G401 (cell line): ENCODE measurements around the gene OSBP2. TPM values are rescaled to one million over a fixed set of nuclear protein-coding genes. Genes with fewer than 3 reads are reported as not detected.

Experiments used
- DNase-seq: peaks from one replicate; pipeline ENCODE4 v3.0.0-alpha.2; 2015; ENCODE audit warnings: low spot score
- in situ Hi-C: cut with HindIII; loops from 2 replicates; pipeline ENCODE4 v1.10.0; 2016; ENCODE audit warnings: low sequenced_read_pairs, mixed read lengths
- total RNA-seq: library from RNA; depleted of rRNA; stranded (reverse); fragments of >200 nt; shearing (Covaris generic); gene quantifications from 2 replicates; pipeline ENCODE4 v1.2.3, GENCODE V29; 2014

The OSBP2 gene
- total RNA-seq, 1 experiment from 2014 or later = 4.4 TPM

DNA sequence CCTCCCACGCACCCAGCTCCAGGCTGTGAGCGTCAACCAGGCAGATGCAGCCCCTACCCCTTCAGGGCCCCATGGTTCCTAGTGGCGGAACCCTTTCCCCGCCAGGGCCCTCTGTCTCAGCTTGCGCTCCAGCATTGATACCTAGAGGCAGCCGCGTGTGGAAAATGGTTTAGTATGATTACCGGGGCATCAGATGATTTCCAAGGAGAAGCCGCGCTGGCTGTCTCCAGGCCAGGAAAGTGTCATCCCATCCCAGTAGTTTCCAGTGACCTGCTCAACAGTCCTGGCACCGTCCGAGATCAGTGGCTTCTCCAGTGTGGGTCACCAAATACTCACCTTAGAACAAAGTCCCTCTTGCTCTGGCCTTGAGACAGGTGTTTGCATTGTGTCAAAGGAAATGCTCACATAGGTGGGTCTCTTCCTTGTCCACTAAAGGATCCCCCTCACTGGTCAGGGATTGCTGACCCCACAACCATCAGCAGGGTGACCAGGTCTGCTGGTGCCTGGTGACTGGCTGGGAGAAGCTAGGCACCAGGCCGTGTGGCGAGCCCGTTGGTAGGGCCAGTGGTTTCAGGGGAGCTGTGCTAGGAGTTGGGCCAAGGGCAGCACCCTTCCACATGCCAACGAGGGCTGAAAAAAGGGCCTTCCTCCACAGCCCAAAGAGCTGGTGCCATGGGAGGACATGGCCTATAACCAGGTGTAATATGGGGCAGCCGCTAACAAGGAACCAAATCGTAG lies 164.5 kb downstream of the OSBP2 start:
- no peak for DNase-seq
- in situ Hi-C loops = no loop called here

DNA sequence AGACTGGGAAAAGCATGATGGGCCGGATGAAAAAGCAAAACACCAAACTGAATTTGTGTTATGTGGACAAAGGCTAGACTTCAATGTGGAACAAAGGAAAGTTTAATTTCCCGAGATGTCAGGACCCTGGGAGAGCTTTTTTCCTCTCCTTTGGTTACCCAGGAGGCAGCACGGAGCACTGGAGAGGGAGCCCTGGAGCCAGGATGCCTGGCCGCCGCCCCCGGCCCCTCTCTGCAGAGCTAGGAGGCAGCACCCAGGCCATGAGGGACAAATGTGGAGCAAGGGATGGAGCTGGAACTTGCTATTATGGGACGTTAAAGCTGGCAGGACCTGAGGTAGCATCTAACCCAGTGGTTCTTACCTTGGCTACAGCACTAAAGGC lies 165.0 kb downstream of the OSBP2 start:
- DNase-seq = no peak
- in situ Hi-C loops = no loop called here

GRCh38 chr22:30860176-30861105 lies 165.8 kb downstream of the OSBP2 start:
- in situ Hi-C loops = no loop called here
- no peak for DNase-seq

- in situ Hi-C loops = no loop called here
- no peak for DNase-seq
Observed at GRCh38 chr22:30861131-30861530, 166.5 kb downstream of the OSBP2 start.

- in situ Hi-C loops = no loop called here
- DNase-seq = no peak
Observed at GRCh38 chr22:30861688-30862552, 167.2 kb downstream of the OSBP2 start.

- in situ Hi-C loops = no loop called here
- DNase-seq = no peak
Observed at GRCh38 chr22:30863081-30863833, 168.6 kb downstream of the OSBP2 start.

DNA sequence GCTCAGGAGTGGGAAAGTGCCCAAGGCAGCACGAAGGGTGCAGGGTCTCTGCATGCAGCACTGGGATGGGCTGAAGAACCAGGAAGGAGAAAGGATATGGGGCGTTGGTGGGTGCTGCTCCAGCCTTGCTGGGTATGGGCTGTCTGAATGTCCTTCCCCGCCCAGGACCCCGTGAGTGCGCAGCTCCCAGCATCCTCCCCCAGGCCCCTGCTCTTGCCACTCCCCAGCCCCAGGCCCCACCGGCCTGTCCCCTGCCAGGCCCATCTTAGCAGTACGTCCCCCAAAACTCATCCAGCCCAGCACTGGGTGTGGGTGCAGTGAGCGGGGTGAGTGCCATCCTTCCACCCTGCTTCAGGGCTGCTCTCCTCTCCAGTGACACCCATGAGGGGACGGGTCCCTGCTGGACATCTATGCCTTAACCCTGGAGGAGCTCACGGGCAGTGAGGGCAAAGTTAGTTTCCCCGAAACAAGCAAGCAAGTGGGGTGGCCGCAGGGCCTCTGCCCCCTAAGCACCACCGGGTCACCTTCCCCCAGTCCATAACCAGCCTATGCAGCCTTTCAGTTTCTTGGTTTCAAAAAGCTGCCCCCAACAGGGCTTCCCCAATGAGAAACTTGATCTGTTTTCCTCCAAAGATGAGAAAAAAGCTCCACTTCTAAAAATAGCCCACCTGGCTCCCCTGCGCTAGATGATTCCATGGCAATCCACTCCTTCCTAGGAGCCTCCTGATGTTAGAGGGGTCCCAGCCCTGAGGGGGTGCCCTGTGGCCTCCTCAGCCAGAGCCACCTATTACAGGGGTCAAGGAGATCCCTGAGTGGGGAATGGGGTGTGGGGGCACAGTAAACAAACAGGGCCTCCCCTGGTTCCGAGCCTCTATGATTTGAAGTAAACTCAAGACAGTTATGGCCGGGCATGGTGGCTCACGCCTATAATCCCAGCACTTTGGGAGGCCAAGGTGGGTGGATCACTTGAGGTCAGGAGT lies 170.1 kb downstream of the OSBP2 start:
- no peak for DNase-seq
- in situ Hi-C loops = no loop called here

GRCh38 chr22:30865656-30866055 lies 171.0 kb downstream of the OSBP2 start:
- in situ Hi-C loops = no loop called here
- no peak for DNase-seq

DNA sequence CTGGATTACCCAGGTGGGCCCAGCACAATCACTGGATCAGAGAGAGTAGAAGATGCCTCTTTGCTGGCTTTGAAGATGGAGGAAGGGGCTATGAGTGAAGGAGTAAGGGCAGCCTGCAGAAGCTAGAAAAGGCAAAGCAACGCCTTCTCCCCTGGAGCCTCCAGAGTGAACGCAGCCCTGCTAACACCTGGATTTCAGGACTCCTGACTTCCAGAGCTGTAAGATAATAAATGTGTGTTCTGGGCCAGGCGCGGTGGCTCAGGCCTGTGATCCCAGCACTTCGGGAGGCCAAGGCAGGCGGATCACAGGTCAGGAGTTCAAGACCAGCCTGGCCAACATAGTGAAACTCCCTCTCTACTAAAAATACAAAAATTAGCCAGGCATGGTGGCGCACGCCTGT lies 171.5 kb downstream of the OSBP2 start:
- in situ Hi-C loops = no loop called here
- DNase-seq = no peak

DNA sequence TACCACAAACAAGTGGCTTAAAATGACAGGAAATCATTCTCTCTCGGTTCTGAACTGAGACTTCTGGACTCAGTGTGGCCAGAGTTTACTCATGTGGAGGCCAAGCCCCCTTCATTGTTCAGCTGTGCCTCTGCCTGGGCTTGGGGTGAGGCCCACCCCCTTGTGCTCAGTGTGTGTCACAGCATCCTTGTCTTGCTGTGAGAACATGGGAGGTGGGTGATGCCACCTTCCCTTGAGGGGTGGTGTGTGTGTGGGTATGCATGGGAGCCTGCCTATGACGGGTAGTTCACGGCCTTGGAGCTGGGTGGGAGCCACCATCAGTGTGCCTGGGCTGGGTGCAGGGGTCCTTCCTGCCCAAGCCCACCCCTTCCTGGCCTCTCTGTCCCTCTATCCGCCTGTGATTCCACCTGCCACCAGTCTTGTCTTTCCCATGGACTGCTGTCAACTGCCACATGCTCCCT lies 172.2 kb downstream of the OSBP2 start:
- no peak for DNase-seq

GRCh38 chr22:30867746-30868662 lies 173.3 kb downstream of the OSBP2 start:
- in situ Hi-C loops = no loop called here
- DNase-seq = no peak

More for the DNA sequence above, 172.2 kb downstream of the OSBP2 start:
- in situ Hi-C loops = no loop called here

- in situ Hi-C loops = no loop called here
- no peak for DNase-seq
Observed at GRCh38 chr22:30868663-30869385, 174.2 kb downstream of the OSBP2 start.

DNA sequence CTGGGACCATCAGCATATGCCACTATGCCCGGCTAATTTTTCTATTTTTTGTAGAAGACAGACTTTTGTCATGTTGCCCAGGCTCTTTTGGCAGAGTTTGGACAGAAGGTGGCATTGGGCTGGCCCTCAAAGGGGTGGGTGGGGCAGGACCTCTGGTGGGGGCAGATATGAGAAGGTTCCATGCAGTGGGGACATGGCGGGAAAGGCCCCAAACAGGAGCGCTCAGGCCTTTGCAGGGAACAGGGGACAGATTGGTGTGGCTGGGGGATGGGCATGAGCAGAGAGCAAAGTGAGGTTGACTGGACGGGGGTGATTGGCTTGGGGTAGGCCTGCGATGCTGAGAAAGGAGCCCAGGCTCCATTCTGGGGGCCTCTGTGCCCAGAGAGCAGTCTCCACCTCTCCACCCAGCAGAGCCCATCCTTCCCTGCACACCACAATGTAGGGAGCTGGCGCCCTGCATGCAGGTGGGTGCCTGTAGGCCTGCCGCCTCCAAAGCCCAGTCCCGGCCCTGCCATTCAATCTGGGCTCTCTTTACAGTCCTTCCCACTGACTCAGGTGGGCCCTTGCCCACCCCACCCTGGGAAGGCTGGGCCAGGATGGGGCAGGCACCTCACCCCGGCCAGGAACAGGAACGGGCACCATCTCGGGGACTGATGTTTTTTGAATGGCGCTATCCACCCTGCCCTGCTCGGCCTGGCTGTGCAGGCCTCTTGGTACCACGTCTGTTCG lies 175.2 kb downstream of the OSBP2 start:
- in situ Hi-C loops = no loop called here
- no peak for DNase-seq

DNA sequence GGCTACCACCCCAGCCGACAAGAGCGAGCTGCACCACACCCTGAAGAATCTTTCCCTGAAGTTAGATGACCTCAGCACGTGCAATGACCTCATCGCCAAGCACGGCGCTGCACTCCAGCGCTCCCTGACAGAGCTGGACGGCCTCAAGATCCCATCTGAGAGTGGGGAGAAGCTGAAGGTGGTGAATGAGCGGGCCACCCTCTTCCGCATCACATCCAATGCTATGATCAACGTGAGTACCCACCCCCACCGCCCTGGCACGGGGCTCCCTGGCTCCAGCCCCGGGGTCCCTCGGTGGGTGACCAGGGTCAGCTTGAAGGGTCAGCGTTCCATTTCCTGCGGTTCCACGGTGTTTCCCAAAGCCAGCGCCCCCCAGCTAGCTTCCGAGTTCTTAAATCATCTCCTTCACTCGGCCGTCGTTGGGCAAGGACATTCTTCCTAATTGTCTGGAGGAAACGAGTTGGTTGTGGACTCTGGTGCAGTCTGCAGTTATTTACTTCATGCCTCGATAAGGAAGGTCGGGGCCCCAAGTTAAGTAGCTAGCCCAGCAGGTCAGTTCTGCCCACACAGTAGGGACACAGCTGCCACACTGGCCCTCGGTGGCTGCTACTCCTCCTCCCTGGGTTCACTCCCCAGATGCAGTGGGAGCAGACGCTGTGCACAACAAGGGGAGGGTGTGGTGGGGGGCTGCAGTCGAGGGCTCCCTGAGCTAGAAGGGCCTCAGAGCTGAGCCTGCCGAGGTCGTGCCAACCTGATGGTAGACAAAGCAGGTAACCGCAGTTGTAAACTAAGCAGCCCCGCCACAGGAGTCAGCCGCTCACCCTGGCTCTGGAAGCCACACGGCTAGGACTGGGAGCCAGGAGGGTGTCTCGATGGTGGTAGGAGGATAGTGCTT lies 176.0 kb downstream of the OSBP2 start:
- in situ Hi-C loops = no loop called here
- DNase-seq = no peak
